Endothelial cell of umbilical vein (primary cell): ENCODE results near the gene RUNDC3A. TPM values are rescaled to one million over a fixed set of nuclear protein-coding genes. Genes with fewer than 3 reads are reported as not detected.

ENCODE experiments used
- BruUV-seq: library from RNA; stranded (reverse); fragments of 400-500 nt; replicated peaks from 2 replicates; lab custom pipeline; 2021; lab: Mats Ljungman, UMichigan
- CTCF ChIA-PET: fragments of 300-600, 350-600 bp; sonication (Branson Sonifier 250); formaldehyde crosslinking; loops from one replicate; lab custom pipeline; 2021; ENCODE audit warnings: antibody characterized with exemption, inconsistent platforms; lab: Charles Lee
- POLR2A ChIA-PET: fragments of 300-600, 350-600 bp; sonication (Branson Sonifier 250); formaldehyde crosslinking; loops from one replicate; lab custom pipeline; 2021; ENCODE audit warnings: antibody characterized with exemption, inconsistent platforms; lab: Charles Lee
- DNase-seq: peaks from one replicate; pipeline ENCODE4 v3.0.0-alpha.2; 2011; ENCODE audit warnings: low read depth, low spot score
- FAIRE-seq: peaks from 2 replicates; lab custom pipeline; 2011; peaks lifted over from hg19 to GRCh38; lab: Jason Lieb, UNC
- H2AFZ ChIP-seq: 2 replicates; pipeline ENCODE4 v1.6.0; 2012; ENCODE audit warnings: low read depth, low read length, control low read depth, inconsistent platforms
- H3K27ac ChIP-seq: 2 replicates; pipeline ENCODE4 v1.5.1; 2011; ENCODE audit warnings: low read depth, mild to moderate bottlenecking, control low read depth, low read length, moderate library complexity; ENCODE audit not compliant: insufficient read depth
- H3K27me3 ChIP-seq, 2 experiments: 2 replicates each; pipeline versions ENCODE4 v1.6.0 to v1.6.1; 2011; ENCODE audit warnings: low read length in 2 of 2, mixed read lengths in 1 of 2; ENCODE audit not compliant: control insufficient read depth in 2 of 2, insufficient read depth in 2 of 2
- H3K36me3 ChIP-seq, 2 experiments: 2 replicates in 1 of 2; 3 replicates in 1 of 2; pipeline ENCODE4 v1.5.1; 2011; ENCODE audit warnings: low read length in 2 of 2, mild to moderate bottlenecking in 1 of 2, moderate library complexity in 1 of 2; ENCODE audit not compliant: control insufficient read depth in 2 of 2, insufficient read depth in 2 of 2; ENCODE audit errors: extremely low read depth in 1 of 2
- H3K4me1 ChIP-seq: 3 replicates; pipeline ENCODE4 v1.5.1; 2011; ENCODE audit warnings: mild to moderate bottlenecking, low read length; ENCODE audit not compliant: control insufficient read depth, insufficient read depth; ENCODE audit errors: extremely low read depth
- H3K4me2 ChIP-seq: 2 replicates; pipeline ENCODE4 v1.6.1; 2011; ENCODE audit warnings: low read length, control low read depth, mixed read lengths; ENCODE audit not compliant: insufficient read depth
- H3K4me3 ChIP-seq, 3 experiments: fragments of 200-600 bp in 1 of 3; sonication (generic), shearing (Covaris generic) in 1 of 3; replicated peaks in 1 of 3; 2 replicates each; pipeline ENCODE4 v1.5.1; 2011 to 2016; ENCODE audit warnings: control low read depth in 3 of 3, low read length in 3 of 3, mild to moderate bottlenecking in 2 of 3, inconsistent platforms in 1 of 3, low read depth in 1 of 3, moderate library complexity in 1 of 3; ENCODE audit not compliant: insufficient read depth in 1 of 3
- H3K79me2 ChIP-seq: 2 replicates; pipeline ENCODE4 v1.6.0; 2012; ENCODE audit warnings: low read length, inconsistent platforms; ENCODE audit not compliant: control insufficient read depth, insufficient read depth
- H3K9ac ChIP-seq: replicated peaks from 2 replicates; pipeline ENCODE3; 2011; ENCODE audit warnings: low read length, control low read depth; ENCODE audit not compliant: insufficient read depth; ENCODE audit errors: extremely low read depth
- H3K9me1 ChIP-seq: replicated peaks from 3 replicates; pipeline ENCODE4 v1.6.0; 2011; ENCODE audit warnings: mild to moderate bottlenecking, low read length; ENCODE audit not compliant: control insufficient read depth, insufficient read depth; ENCODE audit errors: extremely low read depth
- H3K9me3 ChIP-seq: replicated peaks from 2 replicates; pipeline ENCODE4 v1.5.1; 2012; ENCODE audit warnings: low read length, inconsistent platforms; ENCODE audit not compliant: control insufficient read depth, insufficient read depth
- H4K20me1 ChIP-seq: replicated peaks from 2 replicates; pipeline ENCODE3; 2011; ENCODE audit warnings: mild to moderate bottlenecking, low read length; ENCODE audit not compliant: control insufficient read depth, insufficient read depth; ENCODE audit errors: extremely low read depth
- EZH2 ChIP-seq: IDR thresholded peaks from 2 replicates; pipeline ENCODE4 v1.6.1; 2012; ENCODE audit warnings: borderline replicate concordance, low read depth, mild to moderate bottlenecking, moderate library complexity, low read length, inconsistent platforms; ENCODE audit not compliant: severe bottlenecking
- FOS ChIP-seq: IDR thresholded peaks from 2 replicates; pipeline ENCODE4 v1.6.1; 2011; ENCODE audit warnings: mild to moderate bottlenecking, low read length, moderate library complexity, borderline replicate concordance; ENCODE audit not compliant: insufficient read depth
- GATA2 ChIP-seq: IDR thresholded peaks from 2 replicates; pipeline ENCODE4 v1.7.0; 2011; ENCODE audit warnings: low read depth, mild to moderate bottlenecking, moderate library complexity, mixed read lengths, low read length; ENCODE audit not compliant: insufficient read length, insufficient read depth
- JUN ChIP-seq: IDR thresholded peaks from 2 replicates; pipeline ENCODE4 v1.6.1; 2011; ENCODE audit warnings: borderline replicate concordance, low read depth; ENCODE audit not compliant: insufficient read length, insufficient read depth
- MYC ChIP-seq: IDR thresholded peaks from one replicate; pipeline ENCODE4 v1.6.1; 2011; ENCODE audit warnings: mild to moderate bottlenecking, low read depth, low read length
- POLR2A ChIP-seq: IDR thresholded peaks from 2 replicates; pipeline ENCODE4 v1.6.1; 2012; ENCODE audit warnings: low read depth, mild to moderate bottlenecking, control low read depth, low read length
- POLR2AphosphoS5 ChIP-seq: IDR thresholded peaks from 2 replicates; pipeline ENCODE4 v1.6.1; 2012; ENCODE audit warnings: low read depth, mild to moderate bottlenecking, control low read depth, low read length, moderate library complexity; ENCODE audit not compliant: insufficient read depth
- dilution Hi-C: fragments of 300-500 bp; cut with MboI; formaldehyde crosslinking; loops from one replicate; pipeline ENCODE4 v1.15.0; 2019; ENCODE audit warnings: low sequenced_read_pairs; ENCODE audit not compliant: extremely low pct_ligation_motif_present
- intact Hi-C: fragments of 100-400 bp; cut with micrococcal nuclease; formaldehyde crosslinking; loops from one replicate; pipeline ENCODE4 v1.10.0; 2022
- polyA plus RNA-seq, 4 experiments: library from polyadenylated mRNA; depleted of rRNA in 3 of 4; stranded (reverse) in 3 of 4; unstranded in 1 of 4; fragments of >200 nt; gene quantifications; 2 replicates each; pipeline versions ENCODE4 v1.2.1 to v1.2.3, GENCODE V29; 2011 to 2012; ENCODE audit warnings: missing spikeins in 1 of 4
- total RNA-seq: library from RNA; stranded (reverse); gene quantifications from 2 replicates; pipeline ENCODE4 v1.2.3, GENCODE V29; 2021
- TF ChIP-seq, protein P1 (sequence below): IDR thresholded peaks from 2 replicates; pipeline ENCODE4 v1.6.1; 2011; ENCODE audit not compliant: insufficient read depth, insufficient read length
- TF ChIP-seq, protein P2 (sequence below), 2 donors: IDR thresholded peaks; 1 replicate in 1 of 2; 2 replicates in 1 of 2; pipeline ENCODE4 v1.5.1; 2011; ENCODE audit warnings: low read length in 2 of 2, mild to moderate bottlenecking in 2 of 2, moderate library complexity in 2 of 2, control low read depth in 1 of 2, inconsistent platforms in 1 of 2, low read depth in 1 of 2; ENCODE audit not compliant: insufficient read depth in 1 of 2; ENCODE audit errors: extremely low read depth in 1 of 2

The RUNDC3A gene
- total and polyA plus RNA-seq, 2 donors (not counting 3 experiments of a cell fraction or from before 2014, with no cell fraction given), result 0.12 TPM; not detected in 1

DNA sequence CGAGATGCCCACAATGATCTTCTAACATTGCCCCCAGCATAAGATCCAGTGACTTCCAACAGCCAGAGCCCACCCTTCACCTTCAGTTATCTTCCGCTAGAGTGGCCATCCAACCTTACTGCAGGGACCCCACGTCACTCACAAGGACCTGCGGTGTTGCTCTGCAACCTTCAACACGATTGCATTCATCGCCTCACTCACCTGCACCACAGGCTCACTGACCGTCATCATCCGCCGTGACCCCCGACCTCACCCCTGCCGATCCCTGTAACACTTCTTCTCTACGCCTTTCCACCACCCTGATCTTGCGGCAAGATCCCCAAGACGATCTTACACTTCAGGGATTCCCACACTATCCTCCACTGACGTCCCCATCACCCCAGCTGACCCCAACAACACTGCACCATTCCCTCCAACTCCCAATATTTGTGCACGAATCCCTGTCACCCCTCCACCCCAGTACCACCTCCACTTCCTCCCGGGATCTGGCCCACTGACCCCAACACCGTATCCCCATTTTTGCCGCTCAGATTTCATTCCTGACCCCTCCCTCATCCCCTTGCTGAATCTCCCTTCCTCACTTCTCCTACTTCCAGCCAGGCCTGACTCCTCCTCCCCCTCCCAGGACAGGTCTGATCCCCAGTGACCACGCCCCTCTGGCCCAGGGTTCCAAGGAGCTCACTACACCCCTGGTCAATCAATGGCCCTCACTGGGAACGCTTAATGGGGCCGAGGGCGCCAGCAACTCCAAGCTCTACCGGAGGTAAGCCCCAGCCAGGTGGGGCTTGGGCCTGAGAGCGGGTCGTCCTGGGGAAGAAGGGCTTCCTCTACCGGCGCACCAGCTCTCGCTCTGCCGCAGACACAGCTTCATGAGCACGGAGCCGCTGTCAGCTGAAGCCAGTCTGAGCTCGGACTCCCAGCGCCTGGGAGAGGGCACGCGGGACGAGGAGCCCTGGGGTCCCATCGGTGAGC, 7.6 kb downstream of the RUNDC3A start:
- H3K9ac ChIP-seq, result no peak overlapping the region
- no peaks in the 10 kb centered on the region for H3K9me3 ChIP-seq
- H3K27me3 ChIP-seq, result peaks cover 23 to 35% of the 10 kb centered on the region in 2 experiments
- DNase-seq (no peak), FAIRE-seq (no peak)
- H4K20me1 ChIP-seq, result no peaks in the 10 kb centered on the region
- ChIA-PET POLR2A (interaction anchor here (1.0 kb wide), 1 partner anchor 94 kb away, joined by 6 read pairs; no protein-coding TSS in a partner anchor), CTCF (interaction anchor here (0.9 to 6.3 kb wide), 7 partner anchors 11 to 207 kb away, joined by 3 to 27 read pairs (median 4); no protein-coding TSS in a partner anchor)
- H3K4me2 ChIP-seq, result no peak overlapping the region
- H3K4me3 ChIP-seq, result no peak overlapping the region
- intact Hi-C loops (no loop called here), dilution Hi-C loops (no loop called here)
- TF ChIP-seq POLR2A (no peak), MYC (no peak), EZH2 (peak; percentile 88)
- H3K27ac ChIP-seq, result no peak overlapping the region
- H2AFZ ChIP-seq, result no peak overlapping the region
- no peaks in the 10 kb centered on the region for H3K9me1 ChIP-seq
- peaks cover 0 to 16% of the 10 kb centered on the region in 2 experiments for H3K36me3 ChIP-seq
- no peaks in the 10 kb centered on the region for H3K79me2 ChIP-seq
- H3K4me1 ChIP-seq, result no peaks in the 10 kb centered on the region
- BruUV-seq, result no TSS peak

DNA sequence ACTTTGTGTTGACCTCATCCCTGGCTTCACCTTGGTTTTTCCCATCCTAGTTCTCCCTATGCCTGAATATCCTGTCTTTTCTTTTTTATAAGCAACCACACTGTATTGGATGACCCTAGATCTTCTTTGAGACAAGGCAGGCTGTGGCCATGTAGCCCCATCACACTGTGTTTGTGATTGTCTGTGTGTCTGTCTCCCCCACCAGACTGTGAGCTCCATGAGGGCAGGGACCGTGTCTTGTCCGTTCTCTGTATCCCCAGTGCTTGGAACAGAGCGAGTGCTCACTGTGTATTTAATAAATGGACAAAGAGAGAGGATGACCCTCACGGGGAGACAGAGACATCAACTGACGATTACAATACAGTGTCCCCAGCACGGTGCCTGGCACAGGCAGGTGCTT, 9.1 kb downstream of the RUNDC3A start:
- Histone ChIP-seq H4K20me1 (no peaks in the 10 kb centered on the region), H2AFZ (no peak overlapping the region), H3K9ac (no peak overlapping the region), H3K9me3 (no peaks in the 10 kb centered on the region), H3K4me1 (no peaks in the 10 kb centered on the region), H3K27me3 (peaks cover 23 to 32% of the 10 kb centered on the region in 2 experiments), H3K4me2 (no peak overlapping the region), H3K9me1 (no peaks in the 10 kb centered on the region), H3K27ac (no peak overlapping the region), H3K36me3 (peaks cover 3 to 26% of the 10 kb centered on the region in 2 experiments), H3K79me2 (no peaks in the 10 kb centered on the region), H3K4me3 (no peak overlapping the region)
- intact Hi-C loops (no loop called here), dilution Hi-C loops (no loop called here)
- TF ChIP-seq, protein P1, sequence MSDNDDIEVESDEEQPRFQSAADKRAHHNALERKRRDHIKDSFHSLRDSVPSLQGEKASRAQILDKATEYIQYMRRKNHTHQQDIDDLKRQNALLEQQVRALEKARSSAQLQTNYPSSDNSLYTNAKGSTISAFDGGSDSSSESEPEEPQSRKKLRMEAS, result no peak
- no peak for TF ChIP-seq FOS
- TF ChIP-seq EZH2, result no peak
- no peak for TF ChIP-seq POLR2A
- TF ChIP-seq JUN, result no peak
- TF ChIP-seq, protein P2, sequence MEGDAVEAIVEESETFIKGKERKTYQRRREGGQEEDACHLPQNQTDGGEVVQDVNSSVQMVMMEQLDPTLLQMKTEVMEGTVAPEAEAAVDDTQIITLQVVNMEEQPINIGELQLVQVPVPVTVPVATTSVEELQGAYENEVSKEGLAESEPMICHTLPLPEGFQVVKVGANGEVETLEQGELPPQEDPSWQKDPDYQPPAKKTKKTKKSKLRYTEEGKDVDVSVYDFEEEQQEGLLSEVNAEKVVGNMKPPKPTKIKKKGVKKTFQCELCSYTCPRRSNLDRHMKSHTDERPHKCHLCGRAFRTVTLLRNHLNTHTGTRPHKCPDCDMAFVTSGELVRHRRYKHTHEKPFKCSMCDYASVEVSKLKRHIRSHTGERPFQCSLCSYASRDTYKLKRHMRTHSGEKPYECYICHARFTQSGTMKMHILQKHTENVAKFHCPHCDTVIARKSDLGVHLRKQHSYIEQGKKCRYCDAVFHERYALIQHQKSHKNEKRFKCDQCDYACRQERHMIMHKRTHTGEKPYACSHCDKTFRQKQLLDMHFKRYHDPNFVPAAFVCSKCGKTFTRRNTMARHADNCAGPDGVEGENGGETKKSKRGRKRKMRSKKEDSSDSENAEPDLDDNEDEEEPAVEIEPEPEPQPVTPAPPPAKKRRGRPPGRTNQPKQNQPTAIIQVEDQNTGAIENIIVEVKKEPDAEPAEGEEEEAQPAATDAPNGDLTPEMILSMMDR (IDR thresholded peaks at IDR 0.05; ENCODE audit: extremely low read depth in 1 of 2, insufficient read depth in 1 of 2, low read depth in 1 of 2, low read length in 2 of 2), result no peak
- TF ChIP-seq MYC, result no peak
- no peak for TF ChIP-seq GATA2
- TF ChIP-seq POLR2AphosphoS5, result no peak
- BruUV-seq, result no TSS peak
- DNase-seq (no peak), FAIRE-seq (no peak)
- ChIA-PET CTCF (interaction anchor here (1.0 to 6.3 kb wide), 3 partner anchors 11 to 206 kb away, joined by 3 to 27 read pairs (median 4); no protein-coding TSS in a partner anchor), POLR2A (no interaction called here)
